ENCODE results near the gene C19orf81. TPM values are rescaled to one million over a fixed set of nuclear protein-coding genes. Genes with fewer than 3 reads are reported as not detected.

C19orf81 gene
- total and polyA plus RNA-seq, 2 of the 8 experiments (the other 6 are each of a cell fraction or from before 2014, with no cell fraction given) = 11.7 to 13.0 TPM

- no peak for TF ChIP-seq CHD7 (IDR thresholded peaks at IDR 0.05; ENCODE audit: insufficient replicate concordance, low read length)
- no peak for TF ChIP-seq KDM4A (IDR thresholded peaks at IDR 0.05; ENCODE audit: low read depth, low read length, severe bottlenecking)
- no peak for TF ChIP-seq CREB1 (IDR thresholded peaks at IDR 0.05)
- TF ChIP-seq POU5F1 (IDR thresholded peaks at IDR 0.05; ENCODE audit: low read depth, low read length) = no peak
- TF ChIP-seq YY1 (IDR thresholded peaks at IDR 0.05; ENCODE audit: low read depth, low read length) = no peak
- no peak for TF ChIP-seq SIN3A (conservative IDR thresholded peaks at IDR 0.05 in 1 of 2, IDR thresholded peaks at IDR 0.05 in 1 of 2; ENCODE audit: low read depth in 1 of 2, low read length in 2 of 2)
- TF ChIP-seq HDAC2 (IDR thresholded peaks at IDR 0.05; ENCODE audit: borderline replicate concordance in 1 of 2, low read depth in 2 of 2, low read length in 2 of 2) = no peak
- no peak for TF ChIP-seq POLR2AphosphoS5 (IDR thresholded peaks at IDR 0.05; ENCODE audit: low read depth, low read length)
- no peak for TF ChIP-seq BACH1 (IDR thresholded peaks at IDR 0.05; ENCODE audit: low read length)
- TF ChIP-seq TCF12 (IDR thresholded peaks at IDR 0.05; ENCODE audit: low read depth, low read length) = no peak
- TF ChIP-seq MAFK (IDR thresholded peaks at IDR 0.05; ENCODE audit: low read depth, low read length) = no peak
- TF ChIP-seq RAD21 (IDR thresholded peaks at IDR 0.05 in 1 of 2, conservative IDR thresholded peaks at IDR 0.05 in 1 of 2; ENCODE audit: low read depth in 2 of 2, low read length in 2 of 2) = no peak
These were observed 22.4 kb upstream of the C19orf81 start (continued) for GRCh38 chr19:50626795-50627194.
